HG03135 (cell line): ENCODE data around the gene CSNK2B.

Experiments used
- ATAC-seq: cut with Tn5 transposase; IDR thresholded peaks from one replicate; pipeline ENCODE4 v1.9.1; 2021; ENCODE audit warnings: mild to moderate bottlenecking, moderate library complexity; ENCODE audit not compliant: unreplicated experiment

The CSNK2B gene

DNA sequence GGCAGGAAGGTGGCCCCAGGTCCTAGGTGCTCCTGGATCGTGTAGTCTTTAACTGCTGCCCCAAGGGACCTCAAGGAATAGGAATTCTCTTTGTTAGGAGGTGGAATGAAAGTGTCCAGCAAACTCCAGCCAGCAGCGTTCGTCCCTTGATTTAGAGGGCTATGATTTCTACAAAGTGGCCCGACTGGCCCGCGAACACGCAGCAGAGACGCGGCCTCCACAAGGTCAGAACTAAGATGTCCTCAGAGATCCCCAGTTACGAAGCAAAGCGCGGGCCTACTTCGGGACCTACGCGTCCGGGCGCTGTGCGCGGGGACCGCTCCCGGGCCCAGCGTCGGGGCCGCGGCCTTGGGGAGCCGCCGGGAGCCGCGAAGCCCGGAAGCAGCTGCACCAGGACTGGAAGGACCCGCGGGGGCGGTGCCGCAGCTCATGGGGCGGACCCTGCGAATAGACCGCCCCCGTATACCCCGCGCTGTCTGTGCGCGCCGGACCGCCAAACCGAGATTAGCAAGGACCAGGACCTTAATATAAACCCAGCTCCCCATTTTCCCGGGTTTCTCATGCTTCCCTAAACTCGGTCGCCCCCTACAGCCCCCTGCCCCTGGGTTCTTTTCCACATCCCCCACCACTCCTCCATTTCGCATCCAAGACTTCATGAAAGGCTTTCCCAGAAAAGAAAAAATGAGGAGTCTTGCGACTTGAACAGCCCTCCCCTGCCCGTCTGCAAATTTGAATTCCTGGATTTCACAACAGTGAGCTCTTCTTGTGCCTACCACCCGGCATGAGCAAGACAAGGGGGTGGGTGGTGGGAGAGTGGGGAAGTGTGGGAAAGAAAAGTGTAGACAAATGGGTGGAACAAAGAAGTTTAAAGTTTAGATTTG lies 5.3 kb upstream of the CSNK2B start, which contains the start of gene C6orf47:
Gene C6orf47, minus strand, starts transcription at position 398 of the 881 bp plus-strand sequence. CDS start 831 bp downstream, outside the sequence.
- ATAC-seq = peak; percentile 36

- no peak for ATAC-seq
Measured at GRCh38 chr6:31661262-31662123, 4.4 kb upstream of the CSNK2B start.

DNA sequence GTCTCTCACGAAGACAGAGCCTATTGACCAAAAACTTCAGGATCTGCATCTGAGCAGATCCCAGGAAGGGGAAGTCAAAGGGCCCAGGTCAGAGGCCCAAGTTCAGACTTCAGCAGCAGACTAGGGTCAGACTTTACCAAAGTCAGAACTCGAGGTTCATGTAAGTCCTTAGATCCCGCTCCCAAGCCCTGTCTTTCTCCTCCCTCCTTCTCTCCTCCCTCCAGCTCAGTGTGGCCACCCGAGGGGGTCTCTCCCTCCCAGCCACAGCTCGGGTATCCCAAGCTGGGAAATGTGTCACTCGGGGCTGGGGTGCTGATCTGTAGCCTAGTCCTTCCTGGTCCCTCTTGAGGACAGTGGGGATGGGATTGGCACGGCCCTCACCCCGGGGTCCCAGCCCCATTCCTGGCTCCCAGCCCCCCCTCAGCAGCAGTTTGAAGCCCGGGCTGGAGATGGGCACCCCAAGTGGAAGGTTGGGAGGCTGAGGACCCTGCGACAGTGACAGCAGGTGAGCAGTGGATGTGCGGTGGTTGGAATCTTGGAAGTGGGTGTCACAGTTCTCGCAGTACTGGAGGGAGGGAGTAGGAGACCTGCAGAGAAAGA lies 3.7 kb upstream of the CSNK2B start:
- no peak for ATAC-seq

GRCh38 chr6:31663126-31663960 lies 2.5 kb upstream of the CSNK2B start:
- ATAC-seq = no peak

DNA sequence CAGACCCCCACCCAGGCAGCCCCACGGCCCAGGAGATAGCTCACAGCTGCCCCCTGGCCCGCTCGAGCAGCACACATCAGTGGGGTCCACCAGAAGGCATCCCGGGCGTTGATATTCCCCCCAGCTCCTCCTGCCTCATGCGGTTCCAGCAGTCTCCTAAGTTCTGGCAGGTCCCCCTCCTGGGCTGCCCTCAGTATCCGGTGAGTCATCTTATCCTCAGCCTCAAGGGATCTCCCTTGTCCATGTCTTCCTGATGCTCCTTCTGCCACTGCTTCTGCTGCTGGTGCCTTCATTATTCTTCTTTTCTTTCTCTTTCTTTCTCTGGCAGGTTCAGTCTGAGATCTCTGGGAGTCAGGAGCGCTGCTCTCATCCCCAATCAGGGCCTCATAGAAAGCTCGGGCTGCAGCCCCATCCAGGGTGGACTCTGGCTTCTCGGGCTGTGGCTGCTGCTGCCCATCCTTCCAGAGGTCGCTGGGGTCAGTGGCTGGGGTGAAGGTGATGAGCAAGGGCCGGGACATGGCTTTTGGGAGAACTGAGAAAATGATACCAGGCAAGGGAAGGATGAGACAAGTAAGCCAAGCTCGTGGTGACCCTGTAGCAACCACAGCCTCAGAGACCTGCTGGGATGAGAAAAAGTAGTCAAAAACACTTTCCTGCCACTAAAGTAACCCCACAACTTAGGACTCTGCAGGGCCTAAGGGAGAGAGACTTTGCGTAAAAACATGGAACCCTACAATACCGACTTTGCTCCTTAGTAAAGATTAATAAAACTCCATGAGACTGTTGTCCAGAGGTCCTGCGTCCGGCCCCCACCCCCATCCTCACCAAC lies 1.7 kb upstream of the CSNK2B start:
- ATAC-seq = no peak

DNA sequence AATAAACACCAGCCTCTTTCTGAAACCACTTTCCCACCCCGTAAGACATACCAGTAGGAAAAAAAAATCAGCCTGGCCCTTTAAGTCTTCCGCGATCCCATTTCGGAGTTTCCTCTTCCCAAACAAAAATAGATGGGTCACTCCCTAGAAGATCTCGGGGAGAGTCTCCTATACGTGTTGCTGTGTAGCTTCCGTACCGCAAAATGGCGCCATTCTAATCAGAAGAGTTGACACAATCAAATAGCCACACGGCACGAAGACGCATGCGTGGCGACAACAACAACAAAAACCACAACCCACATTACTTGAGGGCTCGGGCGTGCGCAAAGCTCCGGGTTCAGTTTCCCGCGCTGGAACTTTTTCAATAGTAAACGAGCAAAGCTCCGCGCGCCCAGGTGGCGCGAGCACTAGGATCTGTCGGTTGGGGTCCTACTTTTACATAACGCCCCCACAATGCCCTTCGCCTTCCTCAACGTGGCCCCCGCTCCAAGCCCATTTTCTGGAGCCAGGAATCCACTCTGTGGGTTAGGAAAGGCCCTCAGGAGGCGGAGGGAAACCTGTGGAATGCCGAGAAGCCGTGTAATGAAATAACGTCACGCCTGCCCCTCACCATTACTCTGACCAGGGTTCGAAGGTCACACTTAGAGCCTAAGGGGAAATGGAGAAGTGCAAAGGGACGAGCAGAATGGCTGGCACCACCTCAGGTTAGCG lies 935 bp upstream of the CSNK2B start, which contains the start of gene GPANK1:
Gene GPANK1, minus strand, starts transcription at position 208 of the 711 bp plus-strand sequence. CDS start 519 bp downstream, outside the sequence.
- ATAC-seq = peak; percentile 32

DNA sequence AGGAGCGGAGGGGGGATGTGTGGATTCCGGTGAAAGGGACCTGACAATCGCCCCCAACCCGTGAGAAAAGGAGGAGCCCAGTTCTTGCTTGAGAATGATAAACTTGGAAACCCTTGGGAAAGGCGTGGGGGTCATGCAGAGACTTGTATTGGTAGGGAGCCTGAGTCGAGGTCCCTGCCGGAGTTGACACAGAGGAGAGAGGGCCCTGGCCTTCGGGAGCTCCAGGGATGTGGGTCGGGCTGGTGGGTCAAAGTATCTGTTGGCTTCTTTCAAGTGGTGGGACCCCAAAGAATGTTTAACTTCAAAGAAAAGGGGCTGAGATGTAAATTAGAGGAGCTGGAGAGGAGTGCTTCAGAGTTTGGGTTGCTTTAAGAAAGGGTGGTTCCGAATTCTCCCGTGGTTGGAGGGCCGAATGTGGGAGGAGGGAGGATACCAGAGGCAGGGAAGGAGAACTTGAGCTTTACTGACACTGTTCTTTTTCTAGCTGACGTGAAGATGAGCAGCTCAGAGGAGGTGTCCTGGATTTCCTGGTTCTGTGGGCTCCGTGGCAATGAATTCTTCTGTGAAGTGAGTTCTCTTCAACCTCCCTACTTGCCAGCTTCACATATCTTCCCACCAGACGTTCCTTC lies 571 bp downstream of the CSNK2B start:
- no peak for ATAC-seq

GRCh38 chr6:31669676-31670075 lies 3.8 kb downstream of the CSNK2B start, which contains the start of gene LY6G5B:
LY6G5B (plus strand) TSS chr6:31669976; CDS start chr6:31670951, 975 bp downstream.
- no peak for ATAC-seq

- no peak for ATAC-seq
Measured at GRCh38 chr6:31676322-31676903, 10.5 kb downstream of the CSNK2B start.

- ATAC-seq = no peak
Measured at GRCh38 chr6:31676904-31677303, 11.0 kb downstream of the CSNK2B start.

DNA sequence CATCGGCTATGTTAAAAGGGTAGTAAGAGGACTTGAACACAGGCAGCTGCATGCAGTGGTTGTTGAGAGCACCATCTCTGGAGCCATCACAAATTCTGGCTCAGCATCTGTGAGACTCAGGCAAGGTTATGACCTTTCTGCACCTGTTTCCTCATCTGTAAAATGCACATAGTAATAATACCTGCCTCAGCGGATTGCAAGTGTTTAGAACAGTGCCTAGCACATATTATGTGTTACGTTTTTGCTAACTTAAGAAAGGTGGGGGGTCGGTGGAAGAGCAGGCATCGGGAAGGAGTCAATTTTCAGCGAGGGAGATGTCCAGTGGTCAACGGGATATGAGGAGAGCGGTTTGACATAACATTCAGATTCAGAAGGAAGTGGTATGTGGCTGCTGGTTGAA lies 12.1 kb downstream of the CSNK2B start:
- no peak for ATAC-seq

- ATAC-seq = no peak
Measured at GRCh38 chr6:31680226-31681134, 14.6 kb downstream of the CSNK2B start, which contains the start of gene LY6G5C. LY6G5C (minus strand) TSS chr6:31681067; CDS start chr6:31680373, 694 bp downstream.

DNA sequence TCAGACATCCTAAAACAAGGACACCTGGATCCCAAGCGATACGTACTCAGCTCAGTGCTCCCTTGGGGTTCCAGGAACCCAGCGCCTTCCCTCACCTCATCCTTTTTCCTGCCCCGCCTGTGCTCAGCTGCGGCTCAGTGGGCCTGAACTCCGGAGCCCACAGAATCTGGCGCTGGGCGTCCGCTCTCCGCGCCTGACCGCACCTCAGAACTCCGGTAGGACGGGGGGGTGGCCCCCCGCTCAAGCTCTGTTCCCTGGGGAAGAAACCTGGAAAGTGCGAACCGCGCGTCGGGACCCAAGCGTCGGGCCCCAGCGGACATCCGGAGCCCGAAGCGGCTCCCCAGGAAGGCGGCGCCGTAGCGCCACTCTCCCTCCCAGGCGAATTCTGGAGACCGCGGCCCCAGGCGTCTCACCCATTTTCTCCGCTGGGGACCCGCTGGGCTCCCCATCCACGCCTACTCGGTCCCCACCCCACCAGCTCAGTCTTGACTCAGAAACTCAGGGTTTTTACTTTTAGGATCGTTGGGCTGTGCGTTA lies 15.3 kb downstream of the CSNK2B start:
- no peak for ATAC-seq

GRCh38 chr6:31683591-31683990 lies 17.7 kb downstream of the CSNK2B start:
- no peak for ATAC-seq

DNA sequence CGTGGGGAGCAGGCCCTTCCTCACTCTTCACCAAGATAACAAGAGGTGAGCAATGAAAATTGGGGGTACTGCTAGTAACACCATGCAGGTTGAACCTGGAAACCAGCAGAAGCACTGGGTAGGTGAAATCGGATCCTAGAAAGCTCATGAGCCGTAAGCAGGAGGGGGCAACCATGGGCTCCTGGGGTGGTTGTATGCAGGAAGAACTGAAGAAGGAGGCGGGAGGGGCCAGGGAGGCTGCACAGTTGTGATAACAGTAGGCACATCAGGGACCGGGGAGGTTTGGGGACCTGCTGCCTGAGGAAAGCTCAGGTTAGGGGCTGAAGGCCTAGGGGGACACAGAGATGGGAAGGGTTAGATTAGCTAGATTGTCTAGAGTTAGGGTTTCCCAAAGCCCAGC lies 20.6 kb downstream of the CSNK2B start:
- no peak for ATAC-seq

DNA sequence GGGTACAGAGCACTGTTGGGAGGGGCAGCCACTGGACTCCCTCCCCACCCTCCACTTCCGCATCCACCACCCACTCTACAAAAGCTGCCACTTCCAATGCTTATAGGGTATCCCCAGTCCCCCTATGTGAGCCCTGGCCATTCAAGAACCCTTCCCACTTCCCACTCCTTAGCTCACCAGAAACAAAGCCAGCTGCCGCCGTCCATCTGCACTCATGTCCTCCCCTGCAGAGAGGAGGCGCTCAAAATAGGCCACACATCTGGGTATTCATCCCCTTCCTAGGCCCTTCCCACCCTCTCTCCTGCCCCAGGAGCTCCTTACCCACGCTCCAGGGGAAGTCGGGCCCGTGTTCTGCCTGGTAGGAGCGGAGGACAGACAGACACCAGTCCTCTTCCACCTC lies 21.4 kb downstream of the CSNK2B start:
- no peak for ATAC-seq
